ENCODE measurements around the gene MAVS. TPM values are rescaled to one million over a fixed set of nuclear protein-coding genes. Genes with fewer than 3 reads are reported as not detected.

The MAVS gene
- total RNA-seq, 1 experiment from 2014 or later: 24.2 TPM

- Histone ChIP-seq H2BK15ac (ENCODE audit: low read depth, low read length) (no peak overlapping the region), H3K27me3 (ENCODE audit: insufficient read depth, low read length) (no peaks in the 10 kb centered on the region), H4K20me1 (ENCODE audit: control insufficient read depth, insufficient read depth, insufficient read length) (no peaks in the 10 kb centered on the region), H4K8ac (replicated peaks; ENCODE audit: insufficient read length, low read depth, low read length) (no peak overlapping the region), H3K23me2 (ENCODE audit: insufficient read length, low read depth, low read length, poor library complexity, severe bottlenecking) (peaks cover 14% of the 10 kb centered on the region), H3K18ac (ENCODE audit: insufficient read length, low read depth, low read length) (no peak overlapping the region), H4K5ac (ENCODE audit: insufficient read length, low read depth, low read length) (no peak overlapping the region), H3K14ac (ENCODE audit: insufficient read depth, low read length) (no peak overlapping the region), H2BK120ac (ENCODE audit: low read depth, low read length, poor library complexity, severe bottlenecking) (no peak overlapping the region), H3K9me3 (ENCODE audit: control insufficient read depth, low read depth, low read length) (no peaks in the 10 kb centered on the region), H3K9ac (ENCODE audit: extremely low read depth, insufficient read length, low read length) (no peak overlapping the region), H3K23ac (ENCODE audit: insufficient read length, low read depth, low read length) (no peak overlapping the region), H2BK12ac (ENCODE audit: insufficient read length, low read depth, low read length) (no peak overlapping the region), H2BK20ac (ENCODE audit: low read depth, low read length, poor library complexity, severe bottlenecking) (no peak overlapping the region), H3K27ac (ENCODE audit: insufficient read length, low read depth, low read length) (no peak overlapping the region), H3K79me1 (ENCODE audit: insufficient read depth, low read depth, low read length, poor library complexity, severe bottlenecking) (no peaks in the 10 kb centered on the region), H3K4me1 (ENCODE audit: insufficient read depth, low read length) (no peaks in the 10 kb centered on the region; the same call in 1 of the 2 replicates), H4K91ac (ENCODE audit: insufficient read length, low read depth, low read length) (no peak overlapping the region), H3K79me2 (ENCODE audit: insufficient read depth, low read length) (no peaks in the 10 kb centered on the region), H2BK5ac (ENCODE audit: insufficient read length, low read length) (no peak overlapping the region), H3K4ac (ENCODE audit: low read depth, low read length) (no peak overlapping the region), H3K56ac (ENCODE audit: insufficient read length, low read depth, low read length) (no peak overlapping the region), H2AFZ (ENCODE audit: low read length) (no peak overlapping the region), H3K4me2 (ENCODE audit: insufficient read depth, insufficient read length, low read length) (no peak overlapping the region), H2AK5ac (ENCODE audit: insufficient read length, low read length) (no peak overlapping the region), H3T11ph (ENCODE audit: low read length) (no peak overlapping the region)
- Mint-ChIP-seq H3K9me3 (no peaks in the 10 kb centered on the region), H3K27me3 (ENCODE audit: low read depth) (peaks cover 7% of the 10 kb centered on the region; the same call in 1 of the 2 replicates), H3K4me3 (no peak overlapping the region), H3K36me3 (ENCODE audit: insufficient read depth in 1 of 3, low read depth in 3 of 3) (peaks cover 32 to 54% (median 49%) of the 10 kb centered on the region in 3 experiments), H3K27ac (no peak overlapping the region), H3K4me1 (peaks cover 42 to 56% of the 10 kb centered on the region in 2 experiments)
- WGBS (ENCODE audit: extremely low coverage, insufficient read length, low lambda C conversion rate): no CpG with 5 or more reads among the region's 4 CpGs
- DNase-seq: no peak
- no peak for TF ChIP-seq CTCF (conservative IDR thresholded peaks at IDR 0.05)
These were observed 45.3 kb upstream of the MAVS start for GRCh38 chr20:3801299-3801698.
